Breast epithelium (tissue), 4 donors: ENCODE measurements around the gene CCDC38. TPM values are rescaled to one million over a fixed set of nuclear protein-coding genes. Genes with fewer than 3 reads are reported as not detected.

Experiments
- DNase-seq, 2 donors: peaks; one replicate each; pipeline ENCODE4 v3.0.0-alpha.2; 2019; ENCODE audit warnings: low spot score in 2 of 2
- H3K27ac ChIP-seq, 2 donors: fragments of 200-600 bp; sonication (generic) in 1 of 2; one replicate each; pipeline ENCODE4 v1.5.1; 2016 to 2019; ENCODE audit warnings: mild to moderate bottlenecking in 1 of 2
- H3K27me3 ChIP-seq, 2 donors: fragments of 200-600 bp; sonication (generic) in 1 of 2; one replicate each; pipeline versions ENCODE4 v1.5.1 to v1.6.0; 2017 to 2019; ENCODE audit warnings: control low read depth in 1 of 2, mild to moderate bottlenecking in 1 of 2
- H3K36me3 ChIP-seq: fragments of 200-600 bp; one replicate; pipeline ENCODE4 v1.5.1; 2019
- H3K4me1 ChIP-seq, 2 donors: fragments of 200-600 bp; sonication (generic); one replicate each; pipeline ENCODE4 v1.5.1; 2016 to 2019; ENCODE audit warnings: control low read depth in 1 of 2
- H3K4me3 ChIP-seq, 3 donors: fragments of 200-600 bp; sonication (generic); 1 replicate in 2 of 3; 2 replicates in 1 of 3; pipeline ENCODE4 v1.5.1; 2016 to 2019; ENCODE audit warnings: mild to moderate bottlenecking in 3 of 3, moderate library complexity in 2 of 3
- H3K9me3 ChIP-seq, 2 donors: fragments of 200-600 bp; sonication (generic) in 1 of 2; one replicate each; pipeline ENCODE4 v1.5.1; 2016 to 2019; ENCODE audit warnings: control low read depth in 1 of 2
- CTCF ChIP-seq, 3 donors: fragments of 450-650 bp; IDR thresholded peaks; one replicate each; pipeline ENCODE4 v1.5.1; 2016 to 2017; ENCODE audit warnings: antibody characterized with exemption in 3 of 3, mild to moderate bottlenecking in 3 of 3, moderate library complexity in 3 of 3
- POLR2A ChIP-seq: fragments of 450-650 bp; IDR thresholded peaks from one replicate; pipeline ENCODE4 v1.6.1; 2016; ENCODE audit warnings: antibody characterized with exemption, mild to moderate bottlenecking, moderate library complexity
- POLR2AphosphoS5 ChIP-seq, 3 donors: sonication (generic); formaldehyde crosslinking; IDR thresholded peaks; one replicate each; pipeline ENCODE4 v1.6.1; 2017; ENCODE audit warnings: antibody characterized with exemption in 3 of 3
- intact Hi-C: fragments of 100-400 bp; cut with DNase I; formaldehyde crosslinking; loops from one replicate; pipeline ENCODE4 v1.15.1; 2023; ENCODE audit warnings: low total_unique reads
- total RNA-seq, 3 donors: library from RNA; depleted of rRNA; stranded (reverse); fragments of >200 nt; gene quantifications; one replicate each; pipeline ENCODE4 v1.1.0, GENCODE V29; 2016

CCDC38 gene
- total RNA-seq, 3 donors from 2014 or later: 0.73 TPM; not detected in 2

- Histone ChIP-seq H3K4me3 (no peak overlapping the region), H3K27ac (no peak overlapping the region), H3K36me3 (no peaks in the 10 kb centered on the region), H3K4me1 (no peaks in the 10 kb centered on the region), H3K9me3 (no peaks in the 10 kb centered on the region), H3K27me3 (no peaks in the 10 kb centered on the region)
- no peak for DNase-seq
- TF ChIP-seq CTCF (IDR thresholded peaks at IDR 0.05): no peak
- no peak for TF ChIP-seq POLR2AphosphoS5 (IDR thresholded peaks at IDR 0.05)
- TF ChIP-seq POLR2A: no peak
- intact Hi-C loops: no loop called here
These were observed 1.9 kb downstream of the CCDC38 start for GRCh38 chr12:95940514-95940913.

- Histone ChIP-seq H3K36me3 (no peaks in the 10 kb centered on the region), H3K4me3 (no peak overlapping the region), H3K4me1 (no peaks in the 10 kb centered on the region), H3K27ac (no peak overlapping the region), H3K9me3 (no peaks in the 10 kb centered on the region), H3K27me3 (no peaks in the 10 kb centered on the region)
- TF ChIP-seq CTCF (IDR thresholded peaks at IDR 0.05) (no peak), POLR2A (no peak)
- intact Hi-C loops: no loop called here
- DNase-seq: no peak
These were observed 20.2 kb downstream of the CCDC38 start for GRCh38 chr12:95922231-95922630.

- TF ChIP-seq POLR2A: no peak
- no peak for TF ChIP-seq POLR2AphosphoS5 (IDR thresholded peaks at IDR 0.05)
- TF ChIP-seq CTCF (IDR thresholded peaks at IDR 0.05): no peak
- DNase-seq: no peak
- intact Hi-C loops: no loop called here
- H3K9me3 ChIP-seq: no peaks in the 10 kb centered on the region
- H3K4me1 ChIP-seq: no peaks in the 10 kb centered on the region
- no peak overlapping the region for H3K4me3 ChIP-seq
- H3K27me3 ChIP-seq: no peaks in the 10 kb centered on the region
- H3K27ac ChIP-seq: no peak overlapping the region
- no peaks in the 10 kb centered on the region for H3K36me3 ChIP-seq
These were observed 23.3 kb downstream of the CCDC38 start for GRCh38 chr12:95919110-95919509.

- no peaks in the 10 kb centered on the region for H3K9me3 ChIP-seq
- no peaks in the 10 kb centered on the region for H3K27me3 ChIP-seq
- H3K36me3 ChIP-seq: no peaks in the 10 kb centered on the region
- H3K4me1 ChIP-seq: no peaks in the 10 kb centered on the region
- intact Hi-C loops: no loop called here
- TF ChIP-seq CTCF (IDR thresholded peaks at IDR 0.05): peak; percentile 57 to 74 (median 71)
- TF ChIP-seq POLR2A: no peak
- no peak for TF ChIP-seq POLR2AphosphoS5 (IDR thresholded peaks at IDR 0.05)
- no peak overlapping the region for H3K4me3 ChIP-seq
- DNase-seq: no peak
- H3K27ac ChIP-seq: no peak overlapping the region
These were observed 24.0 kb downstream of the CCDC38 start for GRCh38 chr12:95918194-95918993.

- H3K36me3 ChIP-seq: no peaks in the 10 kb centered on the region
- H3K9me3 ChIP-seq: no peaks in the 10 kb centered on the region
- H3K27me3 ChIP-seq: no peaks in the 10 kb centered on the region
- no peak overlapping the region for H3K4me3 ChIP-seq
- H3K4me1 ChIP-seq: no peaks in the 10 kb centered on the region
- no peak for TF ChIP-seq POLR2A
- TF ChIP-seq POLR2AphosphoS5 (IDR thresholded peaks at IDR 0.05): no peak
- TF ChIP-seq CTCF (IDR thresholded peaks at IDR 0.05): no peak
- intact Hi-C loops: no loop called here
- DNase-seq: no peak
- H3K27ac ChIP-seq: no peak overlapping the region
These were observed 32.5 kb downstream of the CCDC38 start for GRCh38 chr12:95909871-95910270.
